GM23248 (cell line): Measurements from ENCODE around the gene RUFY1. TPM values are rescaled to one million over a fixed set of nuclear protein-coding genes. Genes with fewer than 3 reads are reported as not detected.
A peak's percentile ranks its signal among the peaks of the same experiment; 100 is the strongest.
"Not testable (repeated sequence)": the region's sequence is repeated elsewhere in the genome, so short reads cannot be mapped to it uniquely, and the experiment has no call there.

Experiments used
- DNase-seq: peaks from one replicate; pipeline ENCODE4 v3.0.0-alpha.2; 2015
- H2AFZ ChIP-seq: fragments of 200-600 bp; sonication (generic); 2 replicates; pipeline ENCODE4 v1.6.1; 2016; ENCODE audit warnings: antibody characterized with exemption
- H3F3A ChIP-seq: fragments of 200-600 bp; sonication (generic); 2 replicates; pipeline ENCODE4 v1.6.1; 2016; ENCODE audit warnings: mild to moderate bottlenecking, antibody characterized with exemption, mixed run types; ENCODE audit not compliant: insufficient read depth
- H3K27ac ChIP-seq: fragments of 200-600 bp; sonication (generic); 2 replicates; pipeline ENCODE4 v1.5.1; 2016; ENCODE audit warnings: mild to moderate bottlenecking
- H3K27me3 ChIP-seq: fragments of 200-600 bp; sonication (generic); replicated peaks from 2 replicates; pipeline ENCODE4 v1.6.1; 2016; ENCODE audit warnings: mild to moderate bottlenecking; ENCODE audit not compliant: insufficient read depth
- H3K36me3 ChIP-seq: fragments of 200-600 bp; sonication (generic); 2 replicates; pipeline ENCODE4 v1.6.1; 2016; ENCODE audit warnings: low read depth, mild to moderate bottlenecking
- H3K4me1 ChIP-seq: fragments of 200-600 bp; sonication (generic); 2 replicates; pipeline ENCODE4 v1.6.1; 2016; ENCODE audit warnings: mild to moderate bottlenecking; ENCODE audit not compliant: insufficient read depth
- H3K4me2 ChIP-seq: fragments of 200-600 bp; sonication (generic); one replicate; pipeline ENCODE4 v1.6.1; 2016; ENCODE audit warnings: mild to moderate bottlenecking; ENCODE audit not compliant: unreplicated experiment
- H3K4me3 ChIP-seq: fragments of 200-600 bp; sonication (generic); 2 replicates; pipeline ENCODE4 v1.5.1; 2016; ENCODE audit warnings: mild to moderate bottlenecking
- H3K79me2 ChIP-seq: fragments of 200-600 bp; sonication (generic); 2 replicates; pipeline ENCODE4 v1.6.1; 2016; ENCODE audit warnings: mild to moderate bottlenecking; ENCODE audit not compliant: insufficient read depth
- H3K9ac ChIP-seq: fragments of 200-600 bp; sonication (generic); 2 replicates; pipeline ENCODE4 v1.6.1; 2016; ENCODE audit warnings: mild to moderate bottlenecking
- H3K9me2 ChIP-seq: fragments of 200-600 bp; sonication (generic); 2 replicates; pipeline ENCODE4 v1.6.1; 2016; ENCODE audit warnings: mixed run types, mild to moderate bottlenecking, moderate library complexity; ENCODE audit not compliant: insufficient read depth
- H3K9me3 ChIP-seq: fragments of 200-600 bp; sonication (generic); one replicate; pipeline ENCODE4 v1.6.1; 2017; ENCODE audit warnings: low read depth
- H4K20me1 ChIP-seq: fragments of 200-600 bp; sonication (generic); 2 replicates; pipeline ENCODE4 v1.6.0; 2016; ENCODE audit not compliant: insufficient read depth
- EZH2 ChIP-seq: fragments of 200-600 bp; sonication (generic); IDR thresholded peaks from 2 replicates; pipeline ENCODE4 v1.6.1; 2018; ENCODE audit warnings: antibody characterized with exemption, mild to moderate bottlenecking; ENCODE audit not compliant: insufficient read depth, poor library complexity, severe bottlenecking
- EZH2phosphoT487 ChIP-seq: fragments of 200-600 bp; sonication (generic); IDR thresholded peaks from 2 replicates; pipeline ENCODE4 v1.6.1; 2018; ENCODE audit warnings: antibody characterized with exemption, moderate library complexity, mild to moderate bottlenecking, low read depth; ENCODE audit not compliant: insufficient read depth
- WGBS, 2 experiments: methylation state at CpG; one replicate each; pipeline ENCODE4 v1.1.6; 2015 to 2017; ENCODE audit warnings: low lambda C conversion rate in 2 of 2, low coverage in 1 of 2; ENCODE audit errors: missing lambda C conversion rate in 2 of 2; 5-methylcytosine and 5-hydroxymethylcytosine counted together
- in situ Hi-C: fragments of 300-500 bp; cut with MboI; formaldehyde crosslinking; loops from 2 replicates; pipeline ENCODE4 v1.15.0; 2020
- polyA plus RNA-seq: library from polyadenylated mRNA; unstranded; fragments of >200 nt; fragmentation: Nextera tagmentation; extraction: Ambion mirVana; gene quantifications from 2 replicates; pipeline ENCODE4 v1.2.1, GENCODE V29; 2016
- total RNA-seq: library from RNA; depleted of rRNA; stranded (reverse); fragments of >200 nt; shearing (Covaris generic); gene quantifications from 2 replicates; pipeline ENCODE4 v1.2.3, GENCODE V29; 2014; rRNA removed

Gene RUFY1
- total RNA-seq (41.9 and 48.3 TPM in 2 replicates), polyA plus RNA-seq (27.2 and 29.5 TPM in 2 replicates)

- Histone ChIP-seq H3K4me3 (peak within 1 kb of the TSS; percentile 97), H4K20me1 (no peaks in the 10 kb centered on the region), H3K36me3 (no peaks in the 10 kb centered on the region), H3K9me2 (no peaks in the 10 kb centered on the region), H2AFZ (peak within 1 kb of the TSS; percentile 95), H3K4me2 (peak within 1 kb of the TSS; percentile 89), H3K9me3 (no peaks in the 10 kb centered on the region), H3F3A (peaks cover 14% of the 10 kb centered on the region; the same call in 1 of the 2 replicates), H3K79me2 (peaks cover 47% of the 10 kb centered on the region), H3K4me1 (peaks cover 15% of the 10 kb centered on the region), H3K9ac (peak within 1 kb of the TSS; percentile 90), H3K27me3 (no peaks in the 10 kb centered on the region), H3K27ac (peak within 1 kb of the TSS; percentile 85)
- in situ Hi-C loops, result no loop called here
- WGBS, 2 experiments, result 0 to 1% methylated on average over 55 to 80 of the region's 109 CpGs
- peak; percentile 92 for DNase-seq
- TF ChIP-seq EZH2phosphoT487 (no peak), EZH2 (no peak)
These were observed at the start of gene RUFY1 for GRCh38 chr5:179550511-179551342. RUFY1 (plus strand) TSS chr5:179550554; CDS start chr5:179550570, 16 bp downstream.

GRCh38 chr5:179501997-179502396 is 48.4 kb upstream of the RUFY1 start:
- H2AFZ ChIP-seq, H3K4me2 ChIP-seq, H3K36me3 ChIP-seq, DNase-seq, H3K4me1 ChIP-seq, H3K27me3 ChIP-seq, H3K27ac ChIP-seq, H3K79me2 ChIP-seq, H3K9ac ChIP-seq, H3K9me2 ChIP-seq, in situ Hi-C loops, H4K20me1 ChIP-seq, H3K4me3 ChIP-seq, H3K9me3 ChIP-seq, H3F3A ChIP-seq: not testable (repeated sequence)
- whole genome bisulfite sequencing, 2 experiments, result no CpG with 5 or more reads among the region's 11 CpGs

- H3K9me3 ChIP-seq, H3K4me2 ChIP-seq, H3F3A ChIP-seq, H2AFZ ChIP-seq, H4K20me1 ChIP-seq, H3K4me1 ChIP-seq, in situ Hi-C loops, H3K36me3 ChIP-seq, H3K79me2 ChIP-seq, H3K9me2 ChIP-seq, H3K4me3 ChIP-seq, H3K27me3 ChIP-seq, DNase-seq, H3K27ac ChIP-seq, H3K9ac ChIP-seq: not testable (repeated sequence)
- 71 to 85% methylated on average over 6 to 8 of the region's 8 CpGs for WGBS, 2 experiments
These were observed 47.9 kb upstream of the RUFY1 start for GRCh38 chr5:179502420-179502819.

- Histone ChIP-seq H3F3A (no peaks in the 10 kb centered on the region), H3K79me2 (no peaks in the 10 kb centered on the region), H3K9me2 (no peaks in the 10 kb centered on the region), H3K4me1 (no peaks in the 10 kb centered on the region), H3K27ac (no peak overlapping the region), H3K9ac (no peak overlapping the region), H3K36me3 (no peaks in the 10 kb centered on the region), H3K4me3 (no peak overlapping the region), H4K20me1 (no peaks in the 10 kb centered on the region), H2AFZ (no peak overlapping the region), H3K4me2 (no peak overlapping the region), H3K27me3 (no peaks in the 10 kb centered on the region), H3K9me3 (no peaks in the 10 kb centered on the region)
- in situ Hi-C loops, result no loop called here
- DNase-seq, result peak; percentile 18
- 36 to 41% methylated on average over 7 of the region's 7 CpGs for WGBS, 2 experiments
- TF ChIP-seq EZH2phosphoT487 (no peak), EZH2 (no peak)
These were observed 46.2 kb upstream of the RUFY1 start for GRCh38 chr5:179504191-179504590.
